Keratinocyte (primary cell): Measurements from ENCODE around the gene FBXO46. TPM values are rescaled to one million over a fixed set of nuclear protein-coding genes. Genes with fewer than 3 reads are reported as not detected.
A peak's percentile ranks its signal among the peaks of the same experiment; 100 is the strongest.
"Not testable (repeated sequence)": the region's sequence is repeated elsewhere in the genome, so short reads cannot be mapped to it uniquely, and the experiment has no call there.

Experiments
- DNase-seq: peaks from one replicate; pipeline ENCODE4 v3.0.0-alpha.2; 2011; ENCODE audit warnings: low read depth, missing footprints, low spot score
- FAIRE-seq: peaks from 2 replicates; lab custom pipeline; 2011; peaks lifted over from hg19 to GRCh38; lab: Jason Lieb, UNC
- H2AFZ ChIP-seq: 2 replicates; pipeline ENCODE4 v1.6.0; 2012; ENCODE audit warnings: low read length, control low read depth, inconsistent platforms; ENCODE audit not compliant: control insufficient read depth
- H3K27ac ChIP-seq: 2 replicates; pipeline ENCODE4 v1.5.1; 2011; ENCODE audit warnings: low read length; ENCODE audit not compliant: control insufficient read depth, insufficient read depth
- H3K27me3 ChIP-seq: 3 replicates; pipeline ENCODE4 v1.6.0; 2011; ENCODE audit warnings: low read length; ENCODE audit not compliant: control insufficient read depth, insufficient read depth; ENCODE audit errors: extremely low read depth
- H3K36me3 ChIP-seq, 2 experiments: 2 replicates in 1 of 2; 3 replicates in 1 of 2; pipeline ENCODE4 v1.5.1; 2011; ENCODE audit warnings: low read length in 2 of 2, mild to moderate bottlenecking in 1 of 2; ENCODE audit not compliant: control insufficient read depth in 2 of 2, insufficient read depth in 2 of 2; ENCODE audit errors: extremely low read depth in 1 of 2
- H3K4me1 ChIP-seq: 3 replicates; pipeline ENCODE4 v1.5.1; 2011; ENCODE audit warnings: low read length; ENCODE audit not compliant: control insufficient read depth, insufficient read depth; ENCODE audit errors: extremely low read depth
- H3K4me2 ChIP-seq: 3 replicates; pipeline ENCODE4 v1.6.0; 2011; ENCODE audit warnings: low read depth, low read length; ENCODE audit not compliant: control insufficient read depth, insufficient read depth; ENCODE audit errors: extremely low read depth
- H3K4me3 ChIP-seq, 3 experiments: fragments of 200-600 bp in 1 of 3; sonication (generic) in 1 of 3; 2 replicates in 2 of 3; 3 replicates in 1 of 3; pipeline ENCODE4 v1.5.1; 2011 to 2016; ENCODE audit warnings: low read length in 3 of 3, mild to moderate bottlenecking in 3 of 3, control low read depth in 2 of 3, inconsistent platforms in 1 of 3, low read depth in 1 of 3, mixed read lengths in 1 of 3, mixed run types in 1 of 3, moderate library complexity in 1 of 3; ENCODE audit not compliant: control insufficient read depth in 2 of 3, insufficient read depth in 2 of 3; ENCODE audit errors: extremely low read depth in 1 of 3
- H3K79me2 ChIP-seq: 2 replicates; pipeline ENCODE4 v1.6.0; 2012; ENCODE audit warnings: low read length; ENCODE audit not compliant: control insufficient read depth, insufficient read depth
- H3K9ac ChIP-seq: 3 replicates; pipeline ENCODE4 v1.6.0; 2011; ENCODE audit warnings: low read length; ENCODE audit not compliant: control insufficient read depth, insufficient read depth; ENCODE audit errors: extremely low read depth
- H3K9me1 ChIP-seq: 3 replicates; pipeline ENCODE4 v1.6.0; 2011; ENCODE audit warnings: low read length; ENCODE audit not compliant: control insufficient read depth, insufficient read depth; ENCODE audit errors: extremely low read depth
- H3K9me3 ChIP-seq: 2 replicates; pipeline ENCODE4 v1.5.1; 2012; ENCODE audit warnings: low read depth, low read length; ENCODE audit not compliant: control insufficient read depth
- H4K20me1 ChIP-seq: 3 replicates; pipeline ENCODE4 v1.6.0; 2011; ENCODE audit warnings: low read length; ENCODE audit not compliant: control insufficient read depth, insufficient read depth; ENCODE audit errors: extremely low read depth
- EZH2 ChIP-seq: IDR thresholded peaks from one replicate; pipeline ENCODE4 v1.6.1; 2012; ENCODE audit warnings: inconsistent platforms, mild to moderate bottlenecking, low read length, moderate library complexity
- dilution Hi-C: fragments of 300-500 bp; cut with MboI; formaldehyde crosslinking; loops from one replicate; pipeline ENCODE4 v1.7.0; 2020; ENCODE audit warnings: low sequenced_read_pairs; ENCODE audit not compliant: extremely low pct_ligation_motif_present
- polyA plus RNA-seq, 5 experiments: library from polyadenylated mRNA; depleted of rRNA in 3 of 5; stranded (reverse) in 3 of 5; stranded (forward) in 1 of 5; unstranded in 1 of 5; fragments of >200 nt; gene quantifications; 1 replicate in 1 of 5; 2 replicates in 3 of 5; 3 replicates in 1 of 5; pipeline versions ENCODE4 v1.2.1 to v1.2.3, GENCODE V29; 2011 to 2012; ENCODE audit warnings: missing spikeins in 2 of 5, low read depth in 1 of 5, low replicate concordance in 1 of 5
- TF ChIP-seq, protein P1 (sequence below), 3 experiments: IDR thresholded peaks in 1 of 3; conservative IDR thresholded peaks in 1 of 3; optimal IDR thresholded peaks in 1 of 3; 2 replicates in 2 of 3; 3 replicates in 1 of 3; pipeline versions ENCODE3 to v1.5.1; 2011; ENCODE audit warnings: low read length in 3 of 3, mild to moderate bottlenecking in 3 of 3, moderate library complexity in 2 of 3, control low read depth in 1 of 3, inconsistent platforms in 1 of 3; ENCODE audit not compliant: insufficient read depth in 2 of 3; ENCODE audit errors: extremely low read depth in 1 of 3

Gene FBXO46
- polyA plus RNA-seq, 1 donor (not counting 4 experiments of a cell fraction or from before 2014, with no cell fraction given) = 2.1 TPM

DNA sequence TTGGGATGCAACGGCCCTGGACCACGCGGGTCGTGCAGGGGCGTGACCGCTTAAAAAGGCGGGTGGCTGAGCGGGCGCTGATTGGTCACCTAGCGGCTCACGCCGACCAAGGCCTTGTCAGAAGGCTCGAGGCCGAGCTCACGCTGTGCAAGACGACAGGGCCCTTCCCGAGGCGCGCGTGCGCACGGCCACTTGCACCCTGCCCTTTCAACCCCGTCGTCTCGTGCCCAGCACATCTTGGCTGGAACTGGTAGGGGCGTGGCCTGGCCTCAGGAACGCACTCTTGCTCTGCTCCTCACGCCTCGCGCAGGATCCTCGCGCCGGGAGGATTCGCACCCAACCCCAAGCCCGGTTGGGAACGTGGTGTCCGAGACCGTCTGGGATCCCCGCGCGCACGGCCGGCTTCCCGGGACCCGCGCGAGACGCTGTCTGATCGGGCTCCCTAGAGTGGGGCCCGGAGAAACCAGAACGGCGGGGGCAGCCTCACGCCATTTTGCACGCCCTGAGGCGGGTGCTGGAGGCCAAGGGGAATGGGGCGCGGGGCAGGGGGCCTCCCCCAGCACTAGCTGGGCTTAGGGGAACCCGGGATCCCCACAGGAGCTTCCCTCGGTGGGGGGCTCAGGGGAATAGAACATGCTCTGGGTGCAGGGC is 2.6 kb upstream of the FBXO46 start, which contains the start of gene MEIOSIN:
MEIOSIN (plus strand) TSS at position 280 of the 651 bp plus-strand sequence. CDS start 1,938 bp downstream, outside the sequence.
- H3K36me3 ChIP-seq = no peaks in the 10 kb centered on the region
- FAIRE-seq = no peak
- no peak within 1 kb of the TSS for H3K27ac ChIP-seq
- dilution Hi-C loops = no loop called here
- H3K9ac ChIP-seq = no peak within 1 kb of the TSS
- no peak for DNase-seq
- peaks cover 16% of the 10 kb centered on the region for H3K4me1 ChIP-seq
- H3K79me2 ChIP-seq = peaks cover 24% of the 10 kb centered on the region
- H3K4me3 ChIP-seq = no peak within 1 kb of the TSS
- H2AFZ ChIP-seq = no peak within 1 kb of the TSS
- no peaks in the 10 kb centered on the region for H3K9me3 ChIP-seq
- H3K4me2 ChIP-seq = no peak within 1 kb of the TSS
- TF ChIP-seq EZH2 = no peak
- TF ChIP-seq, protein P1, sequence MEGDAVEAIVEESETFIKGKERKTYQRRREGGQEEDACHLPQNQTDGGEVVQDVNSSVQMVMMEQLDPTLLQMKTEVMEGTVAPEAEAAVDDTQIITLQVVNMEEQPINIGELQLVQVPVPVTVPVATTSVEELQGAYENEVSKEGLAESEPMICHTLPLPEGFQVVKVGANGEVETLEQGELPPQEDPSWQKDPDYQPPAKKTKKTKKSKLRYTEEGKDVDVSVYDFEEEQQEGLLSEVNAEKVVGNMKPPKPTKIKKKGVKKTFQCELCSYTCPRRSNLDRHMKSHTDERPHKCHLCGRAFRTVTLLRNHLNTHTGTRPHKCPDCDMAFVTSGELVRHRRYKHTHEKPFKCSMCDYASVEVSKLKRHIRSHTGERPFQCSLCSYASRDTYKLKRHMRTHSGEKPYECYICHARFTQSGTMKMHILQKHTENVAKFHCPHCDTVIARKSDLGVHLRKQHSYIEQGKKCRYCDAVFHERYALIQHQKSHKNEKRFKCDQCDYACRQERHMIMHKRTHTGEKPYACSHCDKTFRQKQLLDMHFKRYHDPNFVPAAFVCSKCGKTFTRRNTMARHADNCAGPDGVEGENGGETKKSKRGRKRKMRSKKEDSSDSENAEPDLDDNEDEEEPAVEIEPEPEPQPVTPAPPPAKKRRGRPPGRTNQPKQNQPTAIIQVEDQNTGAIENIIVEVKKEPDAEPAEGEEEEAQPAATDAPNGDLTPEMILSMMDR (optimal IDR thresholded peaks at IDR 0.05 in 1 of 3, IDR thresholded peaks at IDR 0.05 in 1 of 3, conservative IDR thresholded peaks at IDR 0.05 in 1 of 3; ENCODE audit: extremely low read depth in 1 of 3, insufficient read depth in 2 of 3, low read length in 3 of 3) = no peak
- no peaks in the 10 kb centered on the region for H3K27me3 ChIP-seq
- H3K9me1 ChIP-seq = no peaks in the 10 kb centered on the region
- no peaks in the 10 kb centered on the region for H4K20me1 ChIP-seq

DNA sequence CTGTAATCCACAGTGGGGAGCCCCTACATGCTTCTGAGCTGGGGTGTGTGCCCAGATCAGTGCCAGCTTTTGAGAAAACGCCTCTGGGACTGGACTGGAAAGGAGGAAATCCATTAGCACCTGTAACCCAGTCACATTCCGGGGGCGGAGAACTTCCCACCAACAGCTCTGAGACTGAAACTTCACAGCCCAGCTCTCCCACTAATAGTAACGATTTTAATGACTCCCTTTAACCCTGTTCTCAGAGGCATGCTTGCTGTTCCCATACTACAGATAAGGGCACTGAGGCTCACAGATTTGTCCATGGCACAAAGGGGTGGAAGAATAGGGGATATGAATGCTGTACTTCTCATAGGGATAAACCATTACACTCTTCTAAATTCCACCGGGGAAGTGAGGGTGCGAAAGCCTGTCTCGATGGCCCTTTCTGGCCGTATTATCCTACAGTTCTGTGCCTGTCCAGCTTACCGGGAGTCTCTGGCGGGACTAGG is 851 bp downstream of the FBXO46 start:
- DNase-seq = no peak
- Histone ChIP-seq H2AFZ (peak overlapping the region; percentile 64), H3K79me2 (peaks cover 52% of the 10 kb centered on the region), H3K36me3 (no peaks in the 10 kb centered on the region), H3K9me1 (no peaks in the 10 kb centered on the region), H3K27ac (peak overlapping the region; percentile 82), H3K4me3 (peak overlapping the region; percentile 86 to 99 (median 97)), H3K4me2 (peak overlapping the region; percentile 95), H3K9ac (peak overlapping the region; percentile 97), H3K9me3 (no peaks in the 10 kb centered on the region), H3K4me1 (peaks cover 15% of the 10 kb centered on the region), H4K20me1 (peaks cover 5% of the 10 kb centered on the region), H3K27me3 (no peaks in the 10 kb centered on the region)
- dilution Hi-C loops = no loop called here
- TF ChIP-seq, protein P1 (optimal IDR thresholded peaks at IDR 0.05 in 1 of 3, IDR thresholded peaks at IDR 0.05 in 1 of 3, conservative IDR thresholded peaks at IDR 0.05 in 1 of 3; ENCODE audit: extremely low read depth in 1 of 3, insufficient read depth in 2 of 3, low read length in 3 of 3) = no peak
- TF ChIP-seq EZH2 = no peak
- FAIRE-seq = peak; percentile 78

DNA sequence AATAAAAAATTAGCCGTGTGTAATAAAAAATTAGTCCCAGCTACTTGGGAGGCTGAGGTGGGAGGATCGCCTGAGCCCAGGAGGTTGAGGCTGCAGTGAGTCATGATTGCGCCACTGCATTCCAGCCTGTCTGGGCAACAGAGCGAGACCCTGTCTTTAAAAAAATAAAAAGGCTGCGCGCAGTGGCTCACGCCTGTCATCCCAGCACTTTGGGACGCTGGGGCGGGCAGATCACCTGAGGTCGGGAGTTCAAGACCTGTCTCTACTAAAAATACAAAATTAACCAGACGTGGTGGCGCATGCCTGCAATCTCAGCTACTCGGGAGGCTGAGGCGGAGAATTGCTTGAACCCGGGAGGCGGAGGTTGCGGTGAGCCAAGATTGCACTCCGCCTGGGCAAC is 2.0 kb downstream of the FBXO46 start:
- peaks cover 15% of the 10 kb centered on the region for H3K4me1 ChIP-seq

More for the DNA sequence above, 2.0 kb downstream of the FBXO46 start:
- H4K20me1 ChIP-seq, DNase-seq, FAIRE-seq, H3K4me3 ChIP-seq, H3K36me3 ChIP-seq, dilution Hi-C loops, H3K4me2 ChIP-seq, H3K27ac ChIP-seq, H3K9ac ChIP-seq, H3K27me3 ChIP-seq, H3K9me1 ChIP-seq, H2AFZ ChIP-seq, H3K9me3 ChIP-seq: not testable (repeated sequence)
- H3K79me2 ChIP-seq = peaks cover 56% of the 10 kb centered on the region
